H9 (cell line): ENCODE data around the gene PCCA. TPM values are rescaled to one million over a fixed set of nuclear protein-coding genes. Genes with fewer than 3 reads are reported as not detected.

Experiments used
- DNase-seq: peaks from one replicate; pipeline ENCODE4 v3.0.0-alpha.2; 2017
- H2AFZ ChIP-seq: one replicate; pipeline ENCODE4 v1.6.1; 2013; ENCODE audit warnings: mild to moderate bottlenecking, low read length, control low read depth, moderate library complexity
- H2AK5ac ChIP-seq: 2 replicates; pipeline ENCODE4 v1.6.1; 2013; ENCODE audit warnings: low read length, control low read depth, mixed read lengths; ENCODE audit not compliant: insufficient read length
- H2BK120ac ChIP-seq: one replicate; pipeline ENCODE4 v1.6.1; 2013; ENCODE audit warnings: low read depth, mild to moderate bottlenecking, low read length, control low read depth, inconsistent platforms; ENCODE audit not compliant: poor library complexity, severe bottlenecking
- H2BK12ac ChIP-seq: 2 replicates; pipeline ENCODE4 v1.6.1; 2013; ENCODE audit warnings: low read length, control low read depth, mixed read lengths, low read depth; ENCODE audit not compliant: insufficient read length
- H2BK15ac ChIP-seq: 2 replicates; pipeline ENCODE4 v1.6.1; 2013; ENCODE audit warnings: low read depth, low read length, control low read depth
- H2BK20ac ChIP-seq: one replicate; pipeline ENCODE4 v1.6.1; 2013; ENCODE audit warnings: low read depth, mild to moderate bottlenecking, low read length, control low read depth, inconsistent platforms; ENCODE audit not compliant: poor library complexity, severe bottlenecking
- H2BK5ac ChIP-seq: 2 replicates; pipeline ENCODE4 v1.6.1; 2013; ENCODE audit warnings: low read length, control low read depth, mixed read lengths; ENCODE audit not compliant: insufficient read length
- H3K14ac ChIP-seq: 2 replicates; pipeline ENCODE4 v1.6.1; 2013; ENCODE audit warnings: low read length, control low read depth; ENCODE audit not compliant: insufficient read depth
- H3K18ac ChIP-seq: 2 replicates; pipeline ENCODE4 v1.6.1; 2013; ENCODE audit warnings: low read depth, mild to moderate bottlenecking, mixed read lengths, low read length, control low read depth; ENCODE audit not compliant: insufficient read length
- H3K23ac ChIP-seq: 2 replicates; pipeline ENCODE4 v1.6.1; 2013; ENCODE audit warnings: low read length, control low read depth, mixed read lengths, low read depth; ENCODE audit not compliant: insufficient read length
- H3K23me2 ChIP-seq: 2 replicates; pipeline ENCODE4 v1.6.1; 2013; ENCODE audit warnings: low read depth, mild to moderate bottlenecking, mixed read lengths, low read length, control low read depth; ENCODE audit not compliant: insufficient read length, poor library complexity, severe bottlenecking
- H3K27ac ChIP-seq: 2 replicates; pipeline ENCODE4 v1.5.1; 2013; ENCODE audit warnings: low read length, control low read depth, mixed read lengths, low read depth; ENCODE audit not compliant: insufficient read length
- H3K27me3 ChIP-seq: 2 replicates; pipeline ENCODE4 v1.6.1; 2013; ENCODE audit warnings: low read length, control low read depth, inconsistent platforms; ENCODE audit not compliant: insufficient read depth
- H3K4ac ChIP-seq: 2 replicates; pipeline ENCODE4 v1.6.1; 2013; ENCODE audit warnings: low read depth, mild to moderate bottlenecking, control low read depth, inconsistent platforms, low read length, moderate library complexity
- H3K4me1 ChIP-seq: 2 replicates; pipeline ENCODE4 v1.6.1; 2013; ENCODE audit warnings: low read length, control low read depth, inconsistent platforms; ENCODE audit not compliant: insufficient read depth
- H3K4me2 ChIP-seq: 2 replicates; pipeline ENCODE4 v1.6.1; 2013; ENCODE audit warnings: low read length, control low read depth, mixed read lengths; ENCODE audit not compliant: insufficient read length, insufficient read depth
- H3K56ac ChIP-seq: 2 replicates; pipeline ENCODE4 v1.6.1; 2013; ENCODE audit warnings: low read depth, mild to moderate bottlenecking, mixed read lengths, low read length, control low read depth; ENCODE audit not compliant: insufficient read length
- H3K79me1 ChIP-seq: 2 replicates; pipeline ENCODE4 v1.6.1; 2013; ENCODE audit warnings: low read depth, mild to moderate bottlenecking, moderate library complexity, low read length, control low read depth, inconsistent platforms; ENCODE audit not compliant: insufficient read depth, poor library complexity, severe bottlenecking
- H3K79me2 ChIP-seq: 2 replicates; pipeline ENCODE4 v1.6.1; 2013; ENCODE audit warnings: low read length, control low read depth, inconsistent platforms; ENCODE audit not compliant: insufficient read depth
- H3K9ac ChIP-seq: 2 replicates; pipeline ENCODE4 v1.6.1; 2013; ENCODE audit warnings: low read length, control low read depth, mixed read lengths; ENCODE audit not compliant: insufficient read length; ENCODE audit errors: extremely low read depth
- H3K9me3 ChIP-seq: one replicate; pipeline ENCODE4 v1.6.1; 2013; ENCODE audit warnings: low read depth, low read length, inconsistent platforms; ENCODE audit not compliant: control insufficient read depth
- H3T11ph ChIP-seq: one replicate; pipeline ENCODE4 v1.6.1; 2013; ENCODE audit warnings: mild to moderate bottlenecking, low read length, control low read depth, inconsistent platforms
- H4K20me1 ChIP-seq: one replicate; pipeline ENCODE4 v1.6.1; 2013; ENCODE audit not compliant: control insufficient read depth, insufficient read length, insufficient read depth
- H4K5ac ChIP-seq: 2 replicates; pipeline ENCODE4 v1.6.1; 2013; ENCODE audit warnings: low read depth, mild to moderate bottlenecking, mixed read lengths, low read length, control low read depth; ENCODE audit not compliant: insufficient read length
- H4K8ac ChIP-seq: replicated peaks from 2 replicates; pipeline ENCODE4 v1.6.1; 2013; ENCODE audit warnings: low read length, control low read depth, mixed read lengths, low read depth; ENCODE audit not compliant: insufficient read length
- H4K91ac ChIP-seq: 2 replicates; pipeline ENCODE4 v1.6.1; 2013; ENCODE audit warnings: low read depth, mild to moderate bottlenecking, moderate library complexity, mixed read lengths, low read length, control low read depth; ENCODE audit not compliant: insufficient read length
- H3K27ac Mint-ChIP-seq, 3 experiments: 2 replicates in 2 of 3; 3 replicates in 1 of 3; pipeline ENCODE4 v1.8.0; 2020 to 2021; ENCODE audit warnings: mixed read lengths in 3 of 3, mild to moderate bottlenecking in 1 of 3, moderate library complexity in 1 of 3
- H3K27me3 Mint-ChIP-seq: 2 replicates; pipeline ENCODE4 v1.8.0; 2021; ENCODE audit warnings: low read depth, mild to moderate bottlenecking, moderate library complexity, mixed read lengths
- H3K36me3 Mint-ChIP-seq, 3 experiments: 2 replicates in 2 of 3; 3 replicates in 1 of 3; pipeline ENCODE4 v1.8.0; 2020 to 2021; ENCODE audit warnings: low read depth in 3 of 3, mixed read lengths in 3 of 3; ENCODE audit not compliant: insufficient read depth in 1 of 3
- H3K4me1 Mint-ChIP-seq, 2 experiments: 2 replicates each; pipeline ENCODE4 v1.8.0; 2020; ENCODE audit warnings: mixed read lengths in 2 of 2
- H3K4me3 Mint-ChIP-seq, 2 experiments: 2 replicates in 1 of 2; 3 replicates in 1 of 2; pipeline ENCODE4 v1.8.0; 2020 to 2021; ENCODE audit warnings: mild to moderate bottlenecking in 2 of 2, mixed read lengths in 2 of 2, moderate library complexity in 1 of 2
- H3K9me3 Mint-ChIP-seq, 2 experiments: 2 replicates in 1 of 2; 3 replicates in 1 of 2; pipeline ENCODE4 v1.8.0; 2020; ENCODE audit warnings: mild to moderate bottlenecking in 2 of 2, mixed read lengths in 2 of 2, moderate library complexity in 1 of 2
- WGBS: extraction: QIAGEN DNeasy Blood & Tissue Kit; methylation state at CpG from one replicate; pipeline ENCODE4 v1.1.7; 2013; ENCODE audit warnings: missing lambda C conversion rate, low lambda C conversion rate, mixed read lengths; ENCODE audit not compliant: insufficient read length; ENCODE audit errors: extremely low coverage; 5-methylcytosine and 5-hydroxymethylcytosine counted together
- total RNA-seq: library from RNA; stranded (reverse); gene quantifications from 2 replicates; pipeline ENCODE4 v1.2.1, GENCODE V29; 2021
- TF ChIP-seq, protein P1 (sequence below): fragments of 200-600 bp; sonication (generic); conservative IDR thresholded peaks from 3 replicates; pipeline ENCODE4 v1.8.0; 2021; ENCODE audit warnings: antibody characterized with exemption, mild to moderate bottlenecking

Gene PCCA
- total RNA-seq, 1 experiment from 2014 or later = 56.5 TPM

DNA sequence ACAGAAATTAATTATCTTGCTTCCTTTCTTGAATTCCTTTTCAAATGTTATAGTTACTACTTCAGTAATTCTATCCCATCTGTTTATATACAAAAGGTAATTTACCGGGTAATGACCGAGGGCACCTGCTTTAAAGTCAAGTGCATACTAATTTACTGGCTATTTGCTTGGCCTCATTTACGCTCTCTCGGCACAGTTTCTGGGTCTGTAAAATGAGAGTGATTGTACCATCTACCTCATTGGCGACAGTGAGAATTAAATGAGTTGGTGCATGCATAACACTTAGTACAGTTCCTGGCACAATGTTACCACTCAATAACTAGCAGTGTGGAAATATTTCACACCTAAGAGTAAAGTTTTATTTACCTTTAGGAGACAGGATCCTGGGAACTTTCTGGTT is 388.1 kb downstream of the PCCA start:
- no peak overlapping the region for H3K56ac ChIP-seq
- H3K23ac ChIP-seq = no peak overlapping the region
- H4K20me1 ChIP-seq = no peaks in the 10 kb centered on the region
- no peak overlapping the region for H4K5ac ChIP-seq
- no peak overlapping the region for H2BK5ac ChIP-seq
- H3K18ac ChIP-seq = no peak overlapping the region
- no peak overlapping the region for H3T11ph ChIP-seq
- TF ChIP-seq, protein P1, sequence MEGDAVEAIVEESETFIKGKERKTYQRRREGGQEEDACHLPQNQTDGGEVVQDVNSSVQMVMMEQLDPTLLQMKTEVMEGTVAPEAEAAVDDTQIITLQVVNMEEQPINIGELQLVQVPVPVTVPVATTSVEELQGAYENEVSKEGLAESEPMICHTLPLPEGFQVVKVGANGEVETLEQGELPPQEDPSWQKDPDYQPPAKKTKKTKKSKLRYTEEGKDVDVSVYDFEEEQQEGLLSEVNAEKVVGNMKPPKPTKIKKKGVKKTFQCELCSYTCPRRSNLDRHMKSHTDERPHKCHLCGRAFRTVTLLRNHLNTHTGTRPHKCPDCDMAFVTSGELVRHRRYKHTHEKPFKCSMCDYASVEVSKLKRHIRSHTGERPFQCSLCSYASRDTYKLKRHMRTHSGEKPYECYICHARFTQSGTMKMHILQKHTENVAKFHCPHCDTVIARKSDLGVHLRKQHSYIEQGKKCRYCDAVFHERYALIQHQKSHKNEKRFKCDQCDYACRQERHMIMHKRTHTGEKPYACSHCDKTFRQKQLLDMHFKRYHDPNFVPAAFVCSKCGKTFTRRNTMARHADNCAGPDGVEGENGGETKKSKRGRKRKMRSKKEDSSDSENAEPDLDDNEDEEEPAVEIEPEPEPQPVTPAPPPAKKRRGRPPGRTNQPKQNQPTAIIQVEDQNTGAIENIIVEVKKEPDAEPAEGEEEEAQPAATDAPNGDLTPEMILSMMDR = no peak
- no peak overlapping the region for H2BK20ac ChIP-seq
- H3K9ac ChIP-seq = no peak overlapping the region
- Mint-ChIP-seq H3K36me3 (no peaks in the 10 kb centered on the region), H3K4me3 (no peak overlapping the region), H3K9me3 (no peaks in the 10 kb centered on the region), H3K27ac (no peak overlapping the region), H3K4me1 (peaks cover 41 to 55% of the 10 kb centered on the region in 2 experiments), H3K27me3 (peaks cover 2% of the 10 kb centered on the region; the same call in 1 of the 2 replicates)
- no peak overlapping the region for H3K27ac ChIP-seq
- no peaks in the 10 kb centered on the region for H3K23me2 ChIP-seq
- H4K8ac ChIP-seq = no peak overlapping the region
- H3K4me1 ChIP-seq = peaks cover 5% of the 10 kb centered on the region; the same call in 1 of the 2 replicates
- H3K4me2 ChIP-seq = no peak overlapping the region
- no CpG with 5 or more reads among the region's 5 CpGs for WGBS
- H3K27me3 ChIP-seq = no peaks in the 10 kb centered on the region
- H3K4ac ChIP-seq = no peak overlapping the region
- no peak overlapping the region for H2BK120ac ChIP-seq
- no peaks in the 10 kb centered on the region for H3K9me3 ChIP-seq
- H2AFZ ChIP-seq = no peak overlapping the region
- no peak for DNase-seq
- H4K91ac ChIP-seq = no peak overlapping the region
- H3K79me1 ChIP-seq = no peaks in the 10 kb centered on the region
- no peak overlapping the region for H2BK12ac ChIP-seq
- no peak overlapping the region for H3K14ac ChIP-seq
- no peak overlapping the region for H2BK15ac ChIP-seq
- H3K79me2 ChIP-seq = no peaks in the 10 kb centered on the region
- no peak overlapping the region for H2AK5ac ChIP-seq
